Measurements from ENCODE around the gene KMT5C. TPM values are rescaled to one million over a fixed set of nuclear protein-coding genes. Genes with fewer than 3 reads are reported as not detected.

Gene KMT5C
- total RNA-seq, 2 donors from 2014 or later = 29.2 to 31.3 TPM

DNA sequence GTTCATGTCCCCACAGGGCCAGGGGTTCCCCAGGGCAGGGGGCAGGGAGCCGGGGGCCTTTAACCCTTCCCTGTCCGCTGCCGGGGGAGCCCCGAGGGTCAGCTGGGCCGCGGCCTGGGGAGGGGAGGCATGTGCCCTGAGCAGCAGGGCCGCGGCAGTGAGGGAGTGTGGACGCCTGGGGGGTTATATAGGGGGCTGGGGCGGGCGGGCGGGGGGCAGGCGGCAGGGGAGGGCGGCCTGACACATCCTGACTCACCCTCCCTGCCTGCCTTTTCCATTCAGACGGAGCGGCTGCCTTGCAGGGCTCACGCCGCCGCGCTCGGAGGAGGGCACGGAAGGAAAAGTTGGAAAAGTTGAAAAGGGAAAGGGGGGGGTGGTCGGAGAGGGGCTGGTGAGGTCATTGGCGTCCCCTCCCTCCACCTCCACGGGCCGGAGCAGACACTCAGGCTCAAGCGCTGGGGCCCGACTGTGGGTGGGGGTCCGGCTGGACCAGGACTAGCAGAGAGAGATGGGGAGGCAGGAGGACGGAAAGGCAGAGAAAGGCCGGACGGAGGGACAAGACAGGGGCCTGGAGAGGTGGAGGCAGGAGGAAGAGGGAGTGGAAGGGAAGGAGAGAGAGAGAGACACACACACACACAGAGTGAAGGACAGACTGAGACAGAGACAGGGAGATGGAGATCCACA lies 30.8 kb downstream of the KMT5C start, which contains the start of gene IL11:
Gene IL11, minus strand, starts transcription at position 159 of the 684 bp plus-strand sequence. Its CDS starts 153 bp downstream, at position 6.
- no peak for DNase-seq
- H3K36me3 Mint-ChIP-seq (ENCODE audit: insufficient read depth in 2 of 2) = peaks cover 4 to 6% of the 10 kb centered on the region in 2 donors
- H3K27me3 Mint-ChIP-seq (ENCODE audit: low read depth) = peaks cover 36% of the 10 kb centered on the region
- H3K4me1 Mint-ChIP-seq (ENCODE audit: low read depth) = peaks cover 19% of the 10 kb centered on the region
- no peaks in the 10 kb centered on the region for H3K9me3 Mint-ChIP-seq
- H3K4me3 Mint-ChIP-seq = peak within 1 kb of the TSS; percentile 83 to 90
- H3K27ac Mint-ChIP-seq = no peak within 1 kb of the TSS
- peak; percentile 5 to 8 for ATAC-seq (replicated peaks in 1 of 2)

GRCh38 chr19:55372316-55373081 lies 32.8 kb downstream of the KMT5C start:
- peak; percentile 78 to 79 for ATAC-seq (replicated peaks in 1 of 2)
- Mint-ChIP-seq H3K36me3 (ENCODE audit: insufficient read depth in 2 of 2) (peaks cover 4 to 6% of the 10 kb centered on the region in 2 donors), H3K27ac (no peak overlapping the region), H3K27me3 (ENCODE audit: low read depth) (peaks cover 36% of the 10 kb centered on the region), H3K4me1 (ENCODE audit: low read depth) (peaks cover 19% of the 10 kb centered on the region), H3K9me3 (no peaks in the 10 kb centered on the region), H3K4me3 (peak overlapping the region; percentile 32 to 43)
- peak; percentile 69 to 76 for DNase-seq

- peaks cover 36% of the 10 kb centered on the region for H3K27me3 Mint-ChIP-seq (ENCODE audit: low read depth)
Measured at GRCh38 chr19:55373306-55373992, 33.8 kb downstream of the KMT5C start.

DNA sequence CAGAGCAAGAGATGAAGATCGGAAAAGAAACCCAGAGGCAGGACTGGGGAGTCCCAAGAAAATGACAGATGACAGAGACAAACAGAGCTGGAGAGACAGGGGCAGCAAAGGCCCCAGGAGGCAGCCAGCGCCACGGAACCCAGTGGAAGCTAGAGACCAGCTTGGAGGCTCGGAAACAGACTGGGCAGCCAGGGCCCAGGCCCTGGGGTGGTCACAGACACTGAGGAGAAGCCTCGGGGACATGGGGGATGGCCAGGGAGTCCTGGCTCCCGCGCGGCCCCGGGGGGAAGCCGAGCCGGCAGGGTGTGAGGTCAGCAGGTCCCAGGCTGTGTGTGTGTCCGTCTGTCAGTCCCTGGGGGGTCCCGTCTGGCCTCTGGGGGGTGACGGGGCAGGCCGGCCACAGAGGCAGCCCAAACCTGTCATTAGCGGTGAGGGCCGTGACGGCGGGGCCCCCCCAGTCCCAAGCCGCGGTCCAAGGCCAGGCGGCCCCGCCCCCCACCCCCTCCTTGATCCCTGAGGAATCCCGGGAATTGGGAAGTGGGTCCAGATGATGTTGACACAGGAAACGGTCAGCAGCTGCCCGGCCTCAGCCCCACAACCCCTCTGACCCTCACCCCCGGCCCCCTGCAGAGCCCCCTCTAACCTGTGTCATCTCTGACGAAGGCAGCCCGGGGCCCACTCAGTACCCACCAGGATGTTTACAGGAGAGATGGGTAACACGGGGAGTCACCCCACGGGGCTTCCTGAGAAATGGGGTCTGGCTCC lies 34.5 kb downstream of the KMT5C start:
- peak overlapping the region in 1 of 2 donors; percentile 38 for H3K4me3 Mint-ChIP-seq
- H3K9me3 Mint-ChIP-seq = no peaks in the 10 kb centered on the region
- H3K36me3 Mint-ChIP-seq (ENCODE audit: insufficient read depth in 2 of 2) = peaks cover 4 to 6% of the 10 kb centered on the region in 2 donors
- DNase-seq = no peak
- H3K27me3 Mint-ChIP-seq (ENCODE audit: low read depth) = peaks cover 36% of the 10 kb centered on the region
- H3K27ac Mint-ChIP-seq = no peak overlapping the region
- no peak for ATAC-seq (replicated peaks in 1 of 2)
- H3K4me1 Mint-ChIP-seq (ENCODE audit: low read depth) = peaks cover 20% of the 10 kb centered on the region

More at GRCh38 chr19:55373306-55373992, 33.8 kb downstream of the KMT5C start:
- ATAC-seq (replicated peaks in 1 of 2) (no peak), DNase-seq (no peak)
- Mint-ChIP-seq H3K36me3 (ENCODE audit: insufficient read depth in 2 of 2) (peaks cover 4 to 6% of the 10 kb centered on the region in 2 donors), H3K4me1 (ENCODE audit: low read depth) (peaks cover 19% of the 10 kb centered on the region), H3K27ac (no peak overlapping the region), H3K9me3 (no peaks in the 10 kb centered on the region), H3K4me3 (peak overlapping the region in 1 of 2 donors; percentile 38)

- Mint-ChIP-seq H3K4me1 (ENCODE audit: low read depth) (peaks cover 15% of the 10 kb centered on the region), H3K9me3 (no peaks in the 10 kb centered on the region)
Measured at GRCh38 chr19:55376241-55376933, 36.7 kb downstream of the KMT5C start, which contains the start of gene TMEM190. Gene TMEM190, plus strand, starts transcription at chr19:55376826. Its CDS starts 28 bp downstream, at chr19:55376854.

GRCh38 chr19:55377356-55378131 lies 37.9 kb downstream of the KMT5C start:
- peaks cover 5 to 6% of the 10 kb centered on the region in 2 donors for H3K36me3 Mint-ChIP-seq (ENCODE audit: insufficient read depth in 2 of 2)
- H3K4me3 Mint-ChIP-seq = no peak overlapping the region
- H3K4me1 Mint-ChIP-seq (ENCODE audit: low read depth) = peaks cover 20% of the 10 kb centered on the region
- DNase-seq (no peak), ATAC-seq (replicated peaks in 1 of 2) (no peak)
- H3K27me3 Mint-ChIP-seq (ENCODE audit: low read depth) = peaks cover 8% of the 10 kb centered on the region
- H3K27ac Mint-ChIP-seq = no peak overlapping the region
- peaks cover 0 to 2% of the 10 kb centered on the region in 2 donors for H3K9me3 Mint-ChIP-seq

More at GRCh38 chr19:55376241-55376933, 36.7 kb downstream of the KMT5C start, which contains the start of gene TMEM190:
- Mint-ChIP-seq H3K27me3 (ENCODE audit: low read depth) (peaks cover 18% of the 10 kb centered on the region), H3K4me3 (no peak within 1 kb of the TSS), H3K36me3 (ENCODE audit: insufficient read depth in 2 of 2) (peaks cover 0 to under 1% of the 10 kb centered on the region in 2 donors), H3K27ac (no peak within 1 kb of the TSS)
- ATAC-seq (replicated peaks in 1 of 2) (no peak), DNase-seq (no peak)

GRCh38 chr19:55379174-55379573 lies 39.5 kb downstream of the KMT5C start:
- no peak for ATAC-seq (replicated peaks in 1 of 2)
- DNase-seq = no peak
- peaks cover 24% of the 10 kb centered on the region for H3K4me1 Mint-ChIP-seq (ENCODE audit: low read depth)
- peaks cover 5 to 6% of the 10 kb centered on the region in 2 donors for H3K36me3 Mint-ChIP-seq (ENCODE audit: insufficient read depth in 2 of 2)
- no peak overlapping the region for H3K27ac Mint-ChIP-seq
- peaks cover 0 to 2% of the 10 kb centered on the region in 2 donors for H3K9me3 Mint-ChIP-seq
- no peaks in the 10 kb centered on the region for H3K27me3 Mint-ChIP-seq (ENCODE audit: low read depth)
- H3K4me3 Mint-ChIP-seq = no peak overlapping the region

GRCh38 chr19:55382013-55382412 lies 42.3 kb downstream of the KMT5C start:
- H3K27ac Mint-ChIP-seq = no peak overlapping the region
- peaks cover 41% of the 10 kb centered on the region for H3K4me1 Mint-ChIP-seq (ENCODE audit: low read depth)

GRCh38 chr19:55382522-55383054 lies 42.9 kb downstream of the KMT5C start:
- no peak for ATAC-seq (replicated peaks in 1 of 2)
- no peaks in the 10 kb centered on the region for H3K27me3 Mint-ChIP-seq (ENCODE audit: low read depth)
- peaks cover 46% of the 10 kb centered on the region for H3K4me1 Mint-ChIP-seq (ENCODE audit: low read depth)
- H3K4me3 Mint-ChIP-seq = peak overlapping the region; percentile 91 to 92
- H3K9me3 Mint-ChIP-seq = peaks cover 0 to 2% of the 10 kb centered on the region in 2 donors
- no peak for DNase-seq
- peaks cover 14 to 19% of the 10 kb centered on the region in 2 donors for H3K36me3 Mint-ChIP-seq (ENCODE audit: insufficient read depth in 2 of 2)
- no peak overlapping the region for H3K27ac Mint-ChIP-seq

More at GRCh38 chr19:55382013-55382412, 42.3 kb downstream of the KMT5C start:
- no peaks in the 10 kb centered on the region for H3K27me3 Mint-ChIP-seq (ENCODE audit: low read depth)
- no peak for ATAC-seq (replicated peaks in 1 of 2)
- DNase-seq = no peak
- H3K9me3 Mint-ChIP-seq = peaks cover 0 to 2% of the 10 kb centered on the region in 2 donors
- peak overlapping the region; percentile 91 to 92 for H3K4me3 Mint-ChIP-seq
- H3K36me3 Mint-ChIP-seq (ENCODE audit: insufficient read depth in 2 of 2) = peaks cover 14 to 16% of the 10 kb centered on the region in 2 donors

DNA sequence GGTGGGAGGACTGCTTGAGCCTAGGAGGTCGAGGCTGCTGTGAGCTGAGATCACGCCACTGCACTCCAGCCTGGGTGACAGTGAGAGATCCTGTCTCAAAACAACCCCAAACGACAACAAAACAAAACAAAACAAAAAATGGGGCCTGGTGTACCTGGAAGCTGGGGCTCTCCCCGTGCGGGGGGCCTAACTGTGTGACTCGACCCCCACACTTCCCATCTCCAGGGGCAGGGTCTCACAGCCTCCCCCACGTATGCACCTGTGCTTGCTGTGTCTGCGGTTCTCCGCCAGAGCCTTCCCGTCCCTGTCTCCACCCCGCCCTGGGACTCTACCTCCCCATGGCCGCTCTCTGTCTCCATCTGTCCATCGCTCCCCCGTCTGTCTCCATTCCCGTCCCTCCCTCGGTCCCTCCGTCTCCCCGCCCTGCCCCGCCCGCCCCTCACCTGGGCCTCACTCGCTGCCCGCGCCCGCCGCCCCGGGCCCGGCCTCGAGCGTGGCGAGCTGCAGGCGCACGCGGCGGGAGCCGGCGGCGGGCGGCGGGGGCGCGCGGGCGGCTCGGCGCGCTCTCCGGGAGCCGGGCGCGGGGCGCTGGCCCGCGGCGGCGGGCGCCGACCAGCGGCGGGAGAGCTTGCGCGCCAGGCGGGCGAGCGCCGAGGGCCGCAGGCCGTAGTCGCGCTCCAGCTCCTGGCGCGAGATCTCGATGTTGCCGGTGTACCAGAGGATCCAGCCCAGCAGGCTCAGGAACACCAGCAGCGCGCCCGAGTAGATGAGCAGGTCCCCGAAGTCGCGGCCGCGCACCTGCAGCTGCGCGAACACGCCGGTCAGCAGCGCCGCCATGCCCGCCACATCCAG lies 43.8 kb downstream of the KMT5C start:
- H3K4me3 Mint-ChIP-seq = peak overlapping the region; percentile 91 to 92
- peaks cover 55% of the 10 kb centered on the region for H3K4me1 Mint-ChIP-seq (ENCODE audit: low read depth)
- peaks cover 14 to 24% of the 10 kb centered on the region in 2 donors for H3K36me3 Mint-ChIP-seq (ENCODE audit: insufficient read depth in 2 of 2)
- ATAC-seq (replicated peaks in 1 of 2) (peak; percentile 37 to 40), DNase-seq (peak; percentile 72 to 75)
- peak overlapping the region; percentile 90 for H3K27ac Mint-ChIP-seq
- H3K9me3 Mint-ChIP-seq = peaks cover 0 to 2% of the 10 kb centered on the region in 2 donors
- no peaks in the 10 kb centered on the region for H3K27me3 Mint-ChIP-seq (ENCODE audit: low read depth)

All from activated T-cell treated with anti-CD3 and anti-CD28 coated beads, Interleukin-2, amount 50 U/mL, for 72 hours (primary cell).